Ectodermal cell (in vitro differentiated cells): ENCODE data around the gene CDC37.

ENCODE experiments used
- H3K27ac ChIP-seq: 2 replicates; pipeline ENCODE4 v1.7.0; 2013; ENCODE audit warnings: mild to moderate bottlenecking, low read depth, low read length; ENCODE audit not compliant: insufficient read depth, poor library complexity, severe bottlenecking
- H3K27me3 ChIP-seq: 2 replicates; pipeline ENCODE4 v1.7.0; 2013; ENCODE audit warnings: mild to moderate bottlenecking, low read length; ENCODE audit not compliant: insufficient read depth, control insufficient read depth, poor library complexity, severe bottlenecking
- H3K36me3 ChIP-seq: one replicate; pipeline ENCODE4 v1.7.0; 2013; ENCODE audit warnings: low read length; ENCODE audit not compliant: control insufficient read depth, insufficient read depth
- H3K4me1 ChIP-seq: one replicate; pipeline ENCODE4 v1.7.0; 2013; ENCODE audit warnings: low read length; ENCODE audit not compliant: control insufficient read depth, insufficient read depth
- H3K4me3 ChIP-seq: 2 replicates; pipeline ENCODE4 v1.7.0; 2013; ENCODE audit warnings: low read depth, low read length, control low read depth; ENCODE audit not compliant: insufficient read depth
- H3K9me3 ChIP-seq: 2 replicates; pipeline ENCODE4 v1.7.0; 2013; ENCODE audit warnings: mild to moderate bottlenecking, low read length, moderate library complexity; ENCODE audit not compliant: control insufficient read depth
- WGBS, 2 experiments: methylation state at CpG; one replicate each; pipeline ENCODE4 v1.1.7; 2013; ENCODE audit warnings: missing lambda C conversion rate in 2 of 2; 5-methylcytosine and 5-hydroxymethylcytosine counted together

CDC37 gene

DNA sequence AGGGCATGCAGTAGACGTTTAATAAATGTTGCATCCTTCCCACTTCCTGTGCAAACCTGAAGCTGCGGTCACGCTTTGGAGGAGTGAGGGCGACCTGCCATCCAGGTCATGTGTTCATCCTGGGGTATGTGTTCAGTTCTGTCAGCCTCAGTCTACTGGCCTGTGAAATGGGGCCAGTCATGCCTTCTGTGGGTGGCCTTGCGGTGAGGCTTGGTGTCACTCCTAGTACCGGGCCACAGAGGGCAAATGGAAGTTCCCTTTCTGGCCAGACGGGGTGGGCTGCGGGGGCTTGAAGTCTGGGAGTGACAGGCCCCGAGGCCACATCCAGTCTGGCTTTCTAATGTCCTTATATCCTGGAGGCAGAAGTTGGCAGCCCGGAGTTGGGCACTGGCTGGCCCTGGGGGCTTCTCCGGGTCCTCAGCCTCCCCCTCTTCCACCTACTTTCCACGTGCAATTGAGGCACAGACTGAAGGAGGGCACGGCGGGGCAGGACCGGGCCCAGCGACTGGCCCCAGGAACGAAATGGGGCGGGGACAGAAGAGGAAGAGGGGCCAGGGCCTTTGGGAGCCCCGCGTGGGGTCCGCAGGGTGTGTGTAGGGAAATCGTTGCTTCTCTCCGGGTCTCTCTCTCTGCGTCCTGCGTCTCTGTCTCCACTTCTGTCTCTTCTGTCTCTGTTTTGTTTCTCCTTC lies 28.1 kb upstream of the CDC37 start:
- Histone ChIP-seq H3K4me3 (peak overlapping the region; percentile 23), H3K27ac (no peak overlapping the region), H3K4me1 (peaks cover 9% of the 10 kb centered on the region), H3K36me3 (no peaks in the 10 kb centered on the region), H3K27me3 (peaks cover 71% of the 10 kb centered on the region), H3K9me3 (no peaks in the 10 kb centered on the region)
- WGBS, 2 experiments: 32 to 34% methylated on average over 25 of the region's 25 CpGs

- no peaks in the 10 kb centered on the region for H3K36me3 ChIP-seq
- H3K4me1 ChIP-seq: peaks cover 9% of the 10 kb centered on the region
- WGBS, 2 experiments: 8 to 9% methylated on average over 75 of the region's 75 CpGs
- no peak overlapping the region for H3K4me3 ChIP-seq
- no peaks in the 10 kb centered on the region for H3K9me3 ChIP-seq
- H3K27me3 ChIP-seq: peaks cover 78% of the 10 kb centered on the region
- no peak overlapping the region for H3K27ac ChIP-seq
Measured at GRCh38 chr19:10430505-10431253, 27.3 kb upstream of the CDC37 start.

- H3K9me3 ChIP-seq: no peaks in the 10 kb centered on the region
- 70 to 74% methylated on average over 5 of the region's 5 CpGs for WGBS, 2 experiments
- no peak overlapping the region for H3K4me3 ChIP-seq
- peaks cover 95% of the 10 kb centered on the region for H3K27me3 ChIP-seq
- no peak overlapping the region for H3K27ac ChIP-seq
- H3K4me1 ChIP-seq: peaks cover 9% of the 10 kb centered on the region
- H3K36me3 ChIP-seq: no peaks in the 10 kb centered on the region
Measured at GRCh38 chr19:10428996-10429381, 25.6 kb upstream of the CDC37 start.

- peaks cover 100% of the 10 kb centered on the region for H3K27me3 ChIP-seq
- H3K36me3 ChIP-seq: no peaks in the 10 kb centered on the region
- WGBS, 2 experiments: 87 to 88% methylated on average over 6 of the region's 6 CpGs
- no peak overlapping the region for H3K4me3 ChIP-seq
- H3K27ac ChIP-seq: no peak overlapping the region
- H3K9me3 ChIP-seq: no peaks in the 10 kb centered on the region
- H3K4me1 ChIP-seq: peaks cover under 1% of the 10 kb centered on the region
Measured at GRCh38 chr19:10427169-10427568, 23.8 kb upstream of the CDC37 start.

GRCh38 chr19:10424011-10424637 lies 20.8 kb upstream of the CDC37 start:
- Histone ChIP-seq H3K27me3 (peaks cover 98% of the 10 kb centered on the region), H3K27ac (no peak overlapping the region), H3K9me3 (no peaks in the 10 kb centered on the region), H3K4me3 (no peak overlapping the region), H3K4me1 (peaks cover 8% of the 10 kb centered on the region), H3K36me3 (no peaks in the 10 kb centered on the region)
- WGBS, 2 experiments: 5 to 6% methylated on average over 38 of the region's 38 CpGs

DNA sequence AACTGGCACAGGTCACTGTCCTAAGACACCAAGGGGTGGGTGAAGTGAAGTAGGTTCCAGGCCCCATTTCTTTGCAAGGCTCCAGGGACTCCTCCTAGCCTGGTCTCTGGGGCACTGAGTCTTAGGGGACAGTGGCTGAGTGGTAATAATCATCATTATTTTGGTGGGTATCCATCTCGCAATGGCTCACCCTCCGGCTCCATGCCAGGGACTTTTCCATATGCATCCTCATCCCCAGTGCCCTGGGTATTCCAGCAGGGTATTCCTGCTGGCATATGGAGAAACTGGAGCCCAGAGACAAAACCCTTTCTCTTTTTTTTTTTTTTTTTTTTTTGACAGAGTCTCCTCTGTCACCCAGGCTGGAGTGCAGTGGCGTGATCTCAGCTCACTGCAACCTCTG lies 19.5 kb upstream of the CDC37 start:
- H3K27ac ChIP-seq: no peak overlapping the region
- no peak overlapping the region for H3K4me3 ChIP-seq
- H3K9me3 ChIP-seq: no peaks in the 10 kb centered on the region
- H3K27me3 ChIP-seq: peaks cover 98% of the 10 kb centered on the region
- peaks cover 15% of the 10 kb centered on the region for H3K4me1 ChIP-seq
- no peaks in the 10 kb centered on the region for H3K36me3 ChIP-seq
- WGBS, 2 experiments: 88 to 93% methylated on average over 3 of the region's 3 CpGs

DNA sequence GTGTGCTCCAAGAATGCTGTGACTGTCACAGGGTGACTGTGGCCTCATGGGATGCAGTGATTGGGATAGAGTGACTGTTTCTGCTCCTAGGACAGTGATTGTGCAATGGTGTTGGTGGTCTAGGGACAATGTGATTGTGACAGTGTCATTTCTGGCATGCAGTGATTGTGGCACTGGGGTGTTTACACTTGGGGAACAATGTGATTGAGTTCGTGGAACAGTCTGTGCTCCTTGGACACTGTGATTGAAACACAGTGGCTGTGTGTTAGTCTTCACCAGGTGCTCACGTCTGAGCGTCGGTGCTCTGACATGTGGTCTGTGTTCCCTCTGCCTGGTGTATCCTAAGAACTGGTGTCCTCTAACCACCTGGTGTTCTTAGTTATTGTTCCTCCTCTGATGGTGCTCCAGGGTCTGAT lies 18.7 kb upstream of the CDC37 start:
- Histone ChIP-seq H3K4me1 (peaks cover 22% of the 10 kb centered on the region), H3K4me3 (no peak overlapping the region), H3K9me3 (no peaks in the 10 kb centered on the region), H3K27me3 (peaks cover 98% of the 10 kb centered on the region), H3K36me3 (no peaks in the 10 kb centered on the region), H3K27ac (no peak overlapping the region)
- 68 to 71% methylated on average over 4 of the region's 4 CpGs for WGBS, 2 experiments

DNA sequence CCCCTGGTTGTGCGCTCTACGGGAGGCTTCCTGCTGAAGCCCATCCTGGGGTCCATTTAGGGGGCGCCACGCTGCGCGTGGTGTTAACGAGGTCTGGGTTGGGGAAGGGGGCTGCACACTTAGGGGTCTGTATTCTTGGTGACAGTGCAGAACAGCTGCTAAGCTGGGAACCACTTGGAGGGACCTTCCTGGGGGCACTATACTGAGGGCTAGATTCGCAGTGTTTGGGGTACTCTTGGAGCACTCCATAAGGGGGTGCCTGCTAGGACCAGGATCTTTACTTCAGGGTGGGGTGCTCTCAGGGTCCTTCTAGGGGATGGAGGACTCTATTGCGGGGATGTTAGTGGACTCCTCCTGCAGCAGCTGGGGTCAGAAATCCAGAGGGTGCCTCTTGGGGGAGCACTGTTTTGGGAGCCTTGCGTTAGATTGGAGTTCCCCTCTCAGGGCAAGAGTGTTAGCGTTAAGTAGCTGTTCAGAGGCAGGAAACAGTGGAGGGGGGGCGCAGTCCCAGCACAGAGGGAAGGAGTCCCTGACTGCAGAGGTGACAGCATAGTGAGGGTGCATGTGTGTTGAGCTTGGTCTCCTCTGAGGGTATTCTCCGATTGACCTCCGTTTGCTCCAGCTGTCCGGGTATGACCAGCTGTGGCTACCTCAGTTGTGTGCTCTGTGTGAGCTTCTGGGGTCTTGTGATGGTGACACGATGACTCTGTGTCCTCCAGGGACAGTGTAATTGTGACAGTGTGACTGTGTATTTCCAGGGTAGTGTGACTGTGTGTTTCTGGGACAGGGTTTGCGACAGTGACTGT lies 18.1 kb upstream of the CDC37 start:
- Histone ChIP-seq H3K4me3 (no peak overlapping the region), H3K4me1 (peaks cover 22% of the 10 kb centered on the region), H3K27ac (no peak overlapping the region), H3K27me3 (peaks cover 98% of the 10 kb centered on the region), H3K9me3 (no peaks in the 10 kb centered on the region), H3K36me3 (no peaks in the 10 kb centered on the region)
- WGBS, 2 experiments: 29 to 35% methylated on average over 17 of the region's 17 CpGs

DNA sequence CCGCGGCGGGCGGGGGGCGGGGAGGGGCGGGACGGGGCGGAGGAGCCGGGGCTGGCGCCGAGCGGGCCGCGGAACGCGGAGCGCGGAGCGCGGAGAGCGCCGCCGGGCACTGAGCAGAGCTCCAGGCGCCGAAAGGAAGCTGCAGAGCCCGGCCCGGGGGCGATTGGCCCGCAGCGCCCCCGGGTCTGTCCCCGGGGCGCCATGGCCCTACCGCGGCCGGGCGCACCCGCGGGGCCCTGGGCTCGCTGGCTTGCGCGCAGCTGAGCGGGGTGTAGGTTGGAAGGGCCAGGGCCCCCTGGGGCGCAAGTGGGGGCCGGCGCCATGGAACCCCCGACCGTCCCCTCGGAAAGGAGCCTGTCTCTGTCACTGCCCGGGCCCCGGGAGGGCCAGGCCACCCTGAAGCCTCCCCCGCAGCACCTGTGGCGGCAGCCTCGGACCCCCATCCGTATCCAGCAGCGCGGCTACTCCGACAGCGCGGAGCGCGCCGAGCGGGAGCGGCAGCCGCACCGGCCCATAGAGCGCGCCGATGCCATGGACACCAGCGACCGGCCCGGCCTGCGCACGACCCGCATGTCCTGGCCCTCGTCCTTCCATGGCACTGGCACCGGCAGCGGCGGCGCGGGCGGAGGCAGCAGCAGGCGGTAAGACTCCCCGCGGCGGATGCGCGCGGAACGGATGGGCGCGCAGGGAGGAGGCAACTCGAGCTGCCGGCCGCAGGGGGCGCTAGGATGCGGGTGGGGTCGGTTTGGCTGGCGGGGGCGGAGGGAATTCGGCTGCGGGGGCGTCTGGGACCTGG lies 17.3 kb upstream of the CDC37 start, which contains the start of gene PDE4A:
TSS of gene PDE4A (plus strand) at position 95 of the 796 bp plus-strand sequence. CDS start at position 322, 227 bp downstream.
- H3K27ac ChIP-seq: no peak within 1 kb of the TSS
- WGBS, 2 experiments: 1% methylated on average over 104 of the region's 104 CpGs
- peaks cover 22% of the 10 kb centered on the region for H3K4me1 ChIP-seq
- H3K27me3 ChIP-seq: peaks cover 98% of the 10 kb centered on the region
- H3K36me3 ChIP-seq: no peaks in the 10 kb centered on the region
- peak within 1 kb of the TSS; percentile 57 for H3K4me3 ChIP-seq
- H3K9me3 ChIP-seq: no peaks in the 10 kb centered on the region
